ENCODE measurements around the gene OPTN.
A peak's percentile ranks its signal among the peaks of the same experiment; 100 is the strongest.
"Not testable (repeated sequence)": the region's sequence is repeated elsewhere in the genome, so short reads cannot be mapped to it uniquely, and the experiment has no call there.

OPTN gene

GRCh38 chr10:13099666-13100348, at the start of gene OPTN:
TSS of gene OPTN (plus strand) at chr10:13100163. CDS start at chr10:13109123, 8,960 bp downstream.
- peak; percentile 83 for DNase-seq (ENCODE audit: low spot score)

- DNase-seq (ENCODE audit: low spot score): no peak
Measured at GRCh38 chr10:13051126-13051694, 48.8 kb upstream of the OPTN start.

- DNase-seq (ENCODE audit: low spot score): not testable (repeated sequence)
Measured at GRCh38 chr10:13053208-13053607, 46.8 kb upstream of the OPTN start.

GRCh38 chr10:13053794-13054462, 46.0 kb upstream of the OPTN start:
- no peak for DNase-seq (ENCODE audit: low spot score)

GRCh38 chr10:13054844-13055243, 45.1 kb upstream of the OPTN start:
- DNase-seq (ENCODE audit: low spot score): no peak

- no peak for DNase-seq (ENCODE audit: low spot score)
Measured at GRCh38 chr10:13056456-13057077, 43.4 kb upstream of the OPTN start.

- no peak for DNase-seq (ENCODE audit: low spot score)
Measured at GRCh38 chr10:13062803-13063202, 37.2 kb upstream of the OPTN start.

GRCh38 chr10:13066527-13066926, 33.4 kb upstream of the OPTN start:
- DNase-seq (ENCODE audit: low spot score): no peak

- DNase-seq (ENCODE audit: low spot score): no peak
Measured at GRCh38 chr10:13067431-13067830, 32.5 kb upstream of the OPTN start.

- DNase-seq (ENCODE audit: low spot score): no peak
Measured at GRCh38 chr10:13068071-13068470, 31.9 kb upstream of the OPTN start.

- no peak for DNase-seq (ENCODE audit: low spot score)
Measured at GRCh38 chr10:13068484-13068883, 31.5 kb upstream of the OPTN start.

- no peak for DNase-seq (ENCODE audit: low spot score)
Measured at GRCh38 chr10:13072339-13072738, 27.6 kb upstream of the OPTN start.

- peak; percentile 47 for DNase-seq (ENCODE audit: low spot score)
Measured at GRCh38 chr10:13074563-13075451, 25.2 kb upstream of the OPTN start.

- DNase-seq (ENCODE audit: low spot score): no peak
Measured at GRCh38 chr10:13078912-13079775, 20.8 kb upstream of the OPTN start.

GRCh38 chr10:13079776-13080050, 20.2 kb upstream of the OPTN start:
- no peak for DNase-seq (ENCODE audit: low spot score)

- DNase-seq (ENCODE audit: low spot score): no peak
Measured at GRCh38 chr10:13080643-13081042, 19.3 kb upstream of the OPTN start.

- not testable (repeated sequence) for DNase-seq (ENCODE audit: low spot score)
Measured at GRCh38 chr10:13083700-13084099, 16.3 kb upstream of the OPTN start.

- no peak for DNase-seq (ENCODE audit: low spot score)
Measured at GRCh38 chr10:13086056-13086455, 13.9 kb upstream of the OPTN start.

- no peak for DNase-seq (ENCODE audit: low spot score)
Measured at GRCh38 chr10:13087601-13087985, 12.4 kb upstream of the OPTN start.

- no peak for DNase-seq (ENCODE audit: low spot score)
Measured at GRCh38 chr10:13087986-13088618, 11.9 kb upstream of the OPTN start.

GRCh38 chr10:13089345-13089744, 10.6 kb upstream of the OPTN start:
- DNase-seq (ENCODE audit: low spot score): no peak

Data from globus pallidus (tissue), 1 donor.